Tibial nerve (tissue), 4 donors: ENCODE data around the gene AVPR1B.

Experiments
- CTCF ChIP-seq, 5 experiments: fragments of 200-600 bp in 3 of 5; fragments of 450-650 bp in 2 of 5; sonication (generic) in 3 of 5; IDR thresholded peaks; one replicate each; pipeline ENCODE4 v1.5.1; 2016 to 2019; ENCODE audit warnings: antibody characterized with exemption in 5 of 5, mild to moderate bottlenecking in 3 of 5, moderate library complexity in 2 of 5
- EP300 ChIP-seq, 2 donors: sonication (generic); formaldehyde crosslinking; IDR thresholded peaks; one replicate each; pipeline ENCODE4 v1.6.1; 2017; ENCODE audit warnings: antibody characterized with exemption in 2 of 2, mild to moderate bottlenecking in 1 of 2
- POLR2A ChIP-seq, 2 donors: fragments of 450-650 bp; IDR thresholded peaks; one replicate each; pipeline ENCODE4 v1.6.1; 2017; ENCODE audit warnings: antibody characterized with exemption in 2 of 2, mild to moderate bottlenecking in 2 of 2, moderate library complexity in 2 of 2

- TF ChIP-seq CTCF (IDR thresholded peaks at IDR 0.05): no peak
- TF ChIP-seq POLR2A (IDR thresholded peaks at IDR 0.05): no peak
- no peak for TF ChIP-seq EP300 (IDR thresholded peaks at IDR 0.05)
Observed at GRCh38 chr1:206102292-206102936, 14.8 kb downstream of the AVPR1B start.
